SK-N-MC (cell line): ENCODE measurements around the gene NUMB.

ENCODE experiments used
- EZH2 ChIP-seq: fragments of 200-600 bp; sonication (generic); IDR thresholded peaks from one replicate; pipeline ENCODE4 v1.6.1; 2017; ENCODE audit warnings: antibody characterized with exemption
- FOXP2 ChIP-seq: optimal IDR thresholded peaks from 2 replicates; pipeline ENCODE3; 2011; ENCODE audit warnings: mild to moderate bottlenecking, moderate library complexity; ENCODE audit not compliant: insufficient read depth; ENCODE audit errors: extremely low read length, control extremely low read depth
- POLR2AphosphoS5 ChIP-seq: IDR thresholded peaks from 2 replicates; pipeline ENCODE4 v1.6.1; 2012; ENCODE audit warnings: mild to moderate bottlenecking, low read depth, low read length, borderline replicate concordance

DNA sequence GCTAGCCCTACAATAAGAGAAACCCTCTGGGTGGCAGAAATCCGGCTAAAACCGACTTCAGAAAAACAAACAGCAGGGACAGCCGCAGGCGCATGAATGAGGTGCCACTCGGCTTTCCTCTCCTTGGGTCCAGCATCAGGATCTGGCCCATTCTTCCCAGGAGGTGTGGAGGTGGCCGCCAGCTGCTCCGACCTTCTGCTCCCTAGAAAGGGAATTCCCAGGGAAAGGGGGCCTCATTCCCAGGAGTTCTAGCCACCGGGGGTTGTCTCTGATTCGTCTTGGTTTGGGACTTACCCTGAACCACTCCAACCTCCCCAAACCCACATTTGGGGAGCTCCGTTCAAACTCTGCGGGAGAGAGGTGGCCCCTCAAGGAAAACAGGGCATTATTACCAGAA lies 208.0 kb downstream of the NUMB start:
- no peak for TF ChIP-seq EZH2
- TF ChIP-seq POLR2AphosphoS5, result no peak
- TF ChIP-seq FOXP2, result no peak
